ENCODE data around the gene B4GALT2. TPM values are rescaled to one million over a fixed set of nuclear protein-coding genes. Genes with fewer than 3 reads are reported as not detected.

The B4GALT2 gene
- total and polyA plus RNA-seq, 2 of the 8 experiments (the other 6 are each of a cell fraction or from before 2014, with no cell fraction given) = 56.5 to 121 TPM

GRCh38 chr1:44033041-44033575 lies 54.1 kb downstream of the B4GALT2 start:
- Histone ChIP-seq H3K23ac (ENCODE audit: insufficient read length) (no peak overlapping the region), H3K56ac (replicated peaks; ENCODE audit: insufficient read length, low read depth, low read length) (no peak overlapping the region), H2BK15ac (ENCODE audit: low read length) (peak overlapping the region; percentile 48; the same call in 1 of the 2 replicates), H2BK5ac (ENCODE audit: low read depth, low read length) (peak overlapping the region; percentile 91; the same call in 1 of the 2 replicates), H3K4me2 (ENCODE audit: insufficient read depth in 1 of 2, low read depth in 2 of 2, low read length in 2 of 2) (no peak overlapping the region), H3K79me1 (ENCODE audit: low read depth, low read length) (peaks cover 5% of the 10 kb centered on the region), H4K5ac (ENCODE audit: insufficient read length, low read depth, low read length) (no peak overlapping the region), H3K9me3 (ENCODE audit: insufficient read depth in 2 of 2, low read depth in 1 of 2, low read length in 1 of 2) (no peaks in the 10 kb centered on the region), H3K4ac (replicated peaks; ENCODE audit: insufficient read length, low read depth, low read length) (no peak overlapping the region), H3K27me3 (replicated peaks in 1 of 4; ENCODE audit: control insufficient read depth in 3 of 4, extremely low read depth in 1 of 4, insufficient read depth in 3 of 4, low read length in 3 of 4) (no peaks in the 10 kb centered on the region), H4K91ac (replicated peaks; ENCODE audit: insufficient read length, low read length) (no peak overlapping the region), H3K9ac (replicated peaks in 1 of 4; ENCODE audit: extremely low read depth in 1 of 4, low read depth in 3 of 4, low read length in 3 of 4) (no peak overlapping the region), H3K18ac (ENCODE audit: extremely low read depth, low read length) (no peak overlapping the region), H2BK20ac (ENCODE audit: low read length) (no peak overlapping the region), H2BK12ac (ENCODE audit: low read depth, low read length) (peak overlapping the region; percentile 72; the same call in 1 of the 2 replicates), H3K27ac (ENCODE audit: low read depth, low read length) (no peak overlapping the region), H3K23me2 (ENCODE audit: low read depth, low read length) (peaks cover 4% of the 10 kb centered on the region; the same call in 1 of the 2 replicates), H2AFZ (ENCODE audit: low read length) (no peak overlapping the region), H3K14ac (ENCODE audit: insufficient read length) (no peak overlapping the region), H4K20me1 (replicated peaks in 1 of 2; ENCODE audit: control insufficient read depth in 1 of 2, insufficient read depth in 2 of 2, low read length in 2 of 2) (peaks cover 0 to 6% of the 10 kb centered on the region in 2 experiments), H4K8ac (ENCODE audit: extremely low read depth, insufficient read depth, low read length) (no peak overlapping the region), H3K36me3 (ENCODE audit: control insufficient read depth in 2 of 4, insufficient read depth in 4 of 4, low read length in 3 of 4) (no peaks in the 10 kb centered on the region), H3K4me3 (ENCODE audit: extremely low read depth in 1 of 4, insufficient read depth in 2 of 4, low read depth in 3 of 4, low read length in 4 of 4) (no peak overlapping the region), H3K79me2 (ENCODE audit: control insufficient read depth in 1 of 2, insufficient read depth in 2 of 2, low read length in 2 of 2) (peaks cover 0 to 12% of the 10 kb centered on the region in 2 experiments; a peak in 1 of 4 replicates), H3K4me1 (replicated peaks in 1 of 4; ENCODE audit: control insufficient read depth in 3 of 4, insufficient read depth in 4 of 4, low read length in 3 of 4) (peaks cover 13 to 28% (median 16%) of the 10 kb centered on the region in 4 experiments), H2BK120ac (replicated peaks; ENCODE audit: low read depth, low read length) (no peak overlapping the region), H2AK5ac (ENCODE audit: low read depth, low read length) (0 out of 2 replicates have a peak overlapping the region, but pooled peaks have one; percentile 68)
- 81% methylated on average over 8 of the region's 8 CpGs; no CpG with 5 or more reads in 1 of the 2 experiments for WGBS, 2 experiments (ENCODE audit: extremely low coverage in 1 of 2, insufficient coverage in 1 of 2, insufficient read length in 1 of 2, insufficient replicate concordance in 2 of 2, low coverage in 1 of 2, low lambda C conversion rate in 2 of 2, missing lambda C conversion rate in 1 of 2)
- DNase-seq (ENCODE audit: low read depth in 1 of 2, low spot score in 2 of 2) = no peak
- FAIRE-seq = no peak
- TF ChIP-seq HDAC2 (IDR thresholded peaks at IDR 0.05; ENCODE audit: borderline replicate concordance in 1 of 2, low read depth in 2 of 2, low read length in 2 of 2) (no peak), KDM5A (IDR thresholded peaks at IDR 0.05; ENCODE audit: low read length) (no peak), YY1 (IDR thresholded peaks at IDR 0.05; ENCODE audit: low read depth, low read length) (no peak), TEAD4 (IDR thresholded peaks at IDR 0.05; ENCODE audit: low read depth, low read length) (no peak), RFX5 (IDR thresholded peaks at IDR 0.05; ENCODE audit: borderline replicate concordance, low read depth, low read length) (no peak), JUN (IDR thresholded peaks at IDR 0.05; ENCODE audit: low read depth, low read length) (no peak), SIRT6 (IDR thresholded peaks at IDR 0.05; ENCODE audit: low read length) (no peak), TCF12 (IDR thresholded peaks at IDR 0.05; ENCODE audit: low read depth, low read length) (no peak), SAP30 (IDR thresholded peaks at IDR 0.05; ENCODE audit: insufficient read depth, insufficient replicate concordance, low read length) (no peak), SRF (IDR thresholded peaks at IDR 0.05; ENCODE audit: low read depth, low read length) (no peak)
- TF ChIP-seq, protein P1, sequence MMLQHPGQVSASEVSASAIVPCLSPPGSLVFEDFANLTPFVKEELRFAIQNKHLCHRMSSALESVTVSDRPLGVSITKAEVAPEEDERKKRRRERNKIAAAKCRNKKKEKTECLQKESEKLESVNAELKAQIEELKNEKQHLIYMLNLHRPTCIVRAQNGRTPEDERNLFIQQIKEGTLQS (IDR thresholded peaks at IDR 0.05; ENCODE audit: insufficient read depth, low read depth, low read length) = no peak
- POLR2A ChIA-PET (ENCODE audit: partially characterized antibody) = interaction anchor here (0.8 to 26.2 kb wide), 13 partner anchors 8 to 58 kb away, joined by 3 to 544 read pairs (median 4); partner anchors contain the start of genes ATP6V0B and CCDC24
- CTCF ChIA-PET (ENCODE audit: partially characterized antibody) = interaction anchor here (1.0 to 13.5 kb wide), 9 partner anchors 13 to 295 kb away, joined by 3 to 239 read pairs (median 5); partner anchors contain the start of gene CCDC24

Measured in H1 (cell line).